RWPE1 (cell line): ENCODE results near the gene CDKL2.

Experiments used
- CTCF ChIA-PET: fragments of 350-600 bp; sonication (Branson Sonifier 250); formaldehyde crosslinking; extraction: SDS; loops from one replicate; lab custom pipeline; 2021; lab: Yijun Ruan, JAX
- POLR2A ChIA-PET: fragments of 400-600 bp; formaldehyde crosslinking; extraction: SDS; loops from one replicate; lab custom pipeline; 2020; ENCODE audit warnings: antibody characterized with exemption; ENCODE audit not compliant: low non-redundant PET; lab: Yijun Ruan, JAX
- DNase-seq: peaks from one replicate; pipeline ENCODE4 v3.0.0; 2012; ENCODE audit warnings: low spot score
- H3K27ac ChIP-seq: fragments of 450-650 bp; 2 replicates; pipeline ENCODE4 v1.5.1; 2017
- CTCF ChIP-seq: fragments of 450-650 bp; conservative IDR thresholded peaks from 2 replicates; pipeline ENCODE4 v1.5.1; 2017; ENCODE audit warnings: low read depth, mild to moderate bottlenecking

The CDKL2 gene

GRCh38 chr4:75644095-75644494, 13.8 kb upstream of the CDKL2 start:
- ChIA-PET POLR2A (no interaction called here), CTCF (no interaction called here)
- no peak for DNase-seq
- TF ChIP-seq CTCF = no peak
- no peak overlapping the region for H3K27ac ChIP-seq

GRCh38 chr4:75643651-75644050, 13.3 kb upstream of the CDKL2 start:
- CTCF ChIA-PET = no interaction called here
- POLR2A ChIA-PET = no interaction called here
- no peak overlapping the region for H3K27ac ChIP-seq
- DNase-seq = no peak
- TF ChIP-seq CTCF = no peak

GRCh38 chr4:75639124-75639695, 8.9 kb upstream of the CDKL2 start:
- H3K27ac ChIP-seq = no peak overlapping the region
- POLR2A ChIA-PET = no interaction called here
- CTCF ChIA-PET = no interaction called here
- TF ChIP-seq CTCF = no peak
- no peak for DNase-seq

GRCh38 chr4:75637827-75638226, 7.5 kb upstream of the CDKL2 start:
- DNase-seq = no peak
- no peak overlapping the region for H3K27ac ChIP-seq
- ChIA-PET CTCF (interaction anchor here (0.5 kb wide), 1 partner anchor 21 kb away, joined by 3 read pairs; no protein-coding TSS in a partner anchor), POLR2A (no interaction called here)
- TF ChIP-seq CTCF = no peak

GRCh38 chr4:75637176-75637575, 6.8 kb upstream of the CDKL2 start:
- DNase-seq = no peak
- no peak overlapping the region for H3K27ac ChIP-seq
- CTCF ChIA-PET = interaction anchor here (0.5 kb wide), 1 partner anchor 20 kb away, joined by 3 read pairs; no protein-coding TSS in a partner anchor
- POLR2A ChIA-PET = no interaction called here
- TF ChIP-seq CTCF = no peak

- DNase-seq = no peak
- POLR2A ChIA-PET = no interaction called here
Observed at GRCh38 chr4:75634951-75635350, 4.6 kb upstream of the CDKL2 start.

More at GRCh38 chr4:75634951-75635350, 4.6 kb upstream of the CDKL2 start:
- H3K27ac ChIP-seq = no peak overlapping the region
- TF ChIP-seq CTCF = no peak
- CTCF ChIA-PET = no interaction called here
